HG02943 (cell line): Measurements from ENCODE around the gene TMEM185B.
"Not testable (repeated sequence)": the region's sequence is repeated elsewhere in the genome, so short reads cannot be mapped to it uniquely, and the experiment has no call there.

Experiments
- ATAC-seq: cut with Tn5 transposase; IDR thresholded peaks from one replicate; pipeline ENCODE4 v1.9.1; 2021; ENCODE audit warnings: mild to moderate bottlenecking, low read depth, moderate library complexity; ENCODE audit not compliant: unreplicated experiment

The TMEM185B gene

DNA sequence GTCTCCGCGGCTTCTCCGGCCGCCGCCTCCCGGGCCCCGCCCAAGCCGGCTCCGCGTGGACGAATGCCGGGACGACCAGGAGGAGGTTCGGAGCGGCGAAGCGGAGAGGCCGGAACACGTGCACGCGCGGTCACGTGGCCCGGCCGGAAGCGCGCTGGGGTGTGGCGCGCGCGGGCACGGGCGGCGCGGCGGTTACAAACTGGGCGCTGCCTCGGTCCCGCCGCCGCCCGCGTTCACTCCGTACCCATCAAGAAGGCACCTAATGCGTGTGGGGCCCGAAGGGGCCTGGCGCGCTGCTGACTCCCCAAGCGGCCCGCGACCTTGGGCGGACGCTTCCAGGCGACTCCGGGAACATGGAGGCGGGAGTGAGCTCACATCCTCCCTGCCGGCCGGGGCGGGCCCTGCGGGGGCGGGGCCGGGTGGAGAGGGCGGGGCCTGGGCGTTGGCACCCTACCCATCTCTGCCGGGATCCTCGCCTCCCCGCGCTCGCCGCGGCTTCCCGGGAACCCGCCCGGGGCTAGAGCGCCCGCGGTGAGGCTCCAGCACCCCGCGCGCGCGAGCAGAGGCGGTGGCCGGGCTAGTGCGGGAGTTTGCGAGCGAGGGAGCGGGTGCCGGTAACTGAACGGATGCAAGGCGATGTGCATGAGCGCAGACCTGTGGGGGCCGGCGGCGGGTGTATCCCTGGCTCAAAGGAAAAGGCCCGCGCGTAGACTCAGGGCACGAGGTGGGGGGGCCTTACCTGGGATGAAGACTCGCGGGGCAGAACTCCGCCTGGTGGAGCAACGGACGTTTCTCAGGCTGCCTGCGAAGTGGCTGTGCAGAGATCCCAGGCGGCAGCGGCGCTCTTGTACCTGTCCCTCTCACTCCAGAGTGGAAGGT, at the start of gene TMEM185B:
Gene TMEM185B, minus strand, starts transcription at position 367 of the 879 bp plus-strand sequence. CDS start 424 bp downstream, outside the sequence.
- ATAC-seq: peak; percentile 92

DNA sequence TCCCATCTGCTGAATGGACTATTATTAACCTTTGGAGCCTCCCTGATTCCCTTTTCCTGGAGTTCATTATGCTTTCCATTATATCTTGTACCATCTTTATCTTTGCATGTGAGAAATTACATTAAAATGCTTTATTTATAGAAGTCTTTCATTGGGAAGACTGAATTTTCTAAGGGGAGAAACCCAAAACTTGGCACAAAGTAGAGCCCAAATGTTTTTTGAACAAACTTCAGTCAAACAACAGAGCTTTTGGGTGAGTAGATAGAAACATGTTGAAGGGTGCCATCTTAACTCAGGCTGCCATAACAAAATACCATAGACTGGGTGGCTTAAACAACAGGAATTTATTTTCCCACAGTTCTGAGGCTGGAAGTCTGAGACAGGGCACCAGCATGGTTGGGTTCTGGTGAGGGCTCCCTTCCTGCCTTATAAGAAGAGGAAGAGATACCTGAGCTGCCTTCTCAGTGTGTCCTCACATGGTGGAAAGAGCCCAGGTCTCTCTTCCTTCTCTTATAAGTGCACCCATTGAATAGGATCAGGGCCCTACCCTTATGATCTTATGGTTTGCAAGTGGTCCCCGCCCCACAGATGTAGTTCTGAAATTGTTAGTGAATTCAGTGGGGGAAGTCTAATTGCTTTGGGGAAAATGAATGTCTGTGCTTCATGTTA, 48.6 kb upstream of the TMEM185B start:
- ATAC-seq: no peak

- ATAC-seq: no peak
Observed at GRCh38 chr2:120269816-120270215, 46.6 kb upstream of the TMEM185B start.

GRCh38 chr2:120269076-120269744, 46.0 kb upstream of the TMEM185B start:
- ATAC-seq: no peak

DNA sequence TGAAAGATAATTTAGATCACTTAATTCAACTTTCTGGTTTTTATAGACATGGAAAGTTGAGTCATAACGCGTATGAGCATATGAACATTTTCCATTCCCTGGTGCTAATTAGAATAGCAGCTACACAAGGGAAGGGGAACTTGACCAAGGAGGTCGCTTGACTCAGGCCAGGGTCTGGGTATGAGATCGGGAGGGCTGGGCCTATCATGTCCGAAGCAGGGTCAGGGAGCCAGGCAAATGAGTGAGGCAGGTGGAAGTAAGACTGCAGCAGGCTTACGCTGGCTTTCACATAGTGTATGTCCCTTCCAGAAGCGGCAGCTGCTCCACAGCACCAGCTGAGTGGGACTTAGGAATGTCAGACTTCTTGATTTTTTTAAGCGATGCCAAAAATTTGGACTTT, 44.1 kb upstream of the TMEM185B start:
- ATAC-seq: no peak

DNA sequence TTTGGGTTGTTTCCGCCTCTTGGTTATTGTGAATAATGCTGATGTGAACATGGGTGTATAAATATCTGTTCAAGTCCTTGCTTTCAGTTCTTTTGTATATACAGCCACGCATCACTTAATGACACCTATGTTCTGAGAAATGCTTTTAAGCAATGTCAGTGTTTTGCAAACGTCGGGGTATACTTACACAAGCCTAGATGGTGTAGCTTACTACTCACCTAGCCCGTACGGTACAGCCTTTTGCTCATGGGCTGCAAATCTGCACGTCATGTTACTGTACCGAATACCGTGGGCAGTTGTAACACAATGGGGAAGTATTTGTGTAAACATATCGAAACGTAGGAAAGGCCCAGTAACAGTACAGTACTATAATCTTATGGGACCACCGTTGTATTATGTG, 41.8 kb upstream of the TMEM185B start:
- ATAC-seq: no peak

DNA sequence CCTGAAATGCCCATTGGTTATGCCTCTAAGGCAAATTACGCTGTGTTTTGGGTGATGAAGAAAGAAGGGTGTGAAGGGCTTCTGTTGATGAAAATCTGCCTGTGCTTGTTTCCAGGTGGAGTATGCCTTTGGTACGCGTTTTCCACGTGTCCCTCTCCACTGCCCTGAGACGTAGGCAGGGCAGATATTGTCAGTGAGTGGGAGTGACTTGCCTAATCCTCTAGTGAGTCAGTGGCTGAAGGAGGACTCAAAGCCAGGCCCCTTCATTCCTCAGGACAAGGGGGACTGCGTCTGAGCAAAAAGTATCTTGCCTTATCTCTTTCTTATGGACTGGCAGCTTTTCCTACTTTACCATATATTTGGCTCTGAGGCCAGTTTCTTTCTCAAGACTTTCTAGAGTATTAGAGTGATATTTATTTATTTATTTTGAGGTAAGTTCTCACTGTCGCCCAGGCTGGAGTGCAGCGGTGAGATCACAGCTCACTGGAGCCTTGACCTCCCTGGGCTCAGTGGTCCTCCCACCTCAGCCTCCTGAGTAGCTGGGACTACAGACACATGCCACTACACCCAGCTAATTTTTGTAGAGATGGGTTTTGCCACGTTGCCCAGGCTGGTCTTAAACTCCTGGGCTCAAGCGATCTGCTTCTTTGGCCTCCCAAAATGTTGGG, 39.7 kb upstream of the TMEM185B start:
- no peak for ATAC-seq

DNA sequence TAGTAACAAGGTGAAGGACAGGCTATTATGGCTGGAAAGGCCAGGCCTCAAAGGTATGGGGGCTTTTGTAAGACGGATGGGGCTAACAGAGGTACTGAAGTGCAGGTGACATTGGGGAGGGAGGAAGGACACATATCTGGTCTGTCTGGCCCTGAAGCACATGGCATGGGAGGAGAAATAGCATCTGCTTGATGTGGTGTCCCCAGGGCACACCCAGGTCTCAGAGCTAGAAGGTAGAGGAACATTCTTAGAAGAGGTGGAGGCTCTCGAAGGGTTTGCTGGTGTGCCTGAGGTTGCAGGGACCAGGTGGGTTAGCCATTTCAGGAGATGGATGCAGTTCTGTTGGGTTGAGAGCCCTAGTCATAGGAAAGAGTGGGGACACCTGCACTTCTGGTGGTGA, 39.0 kb upstream of the TMEM185B start:
- ATAC-seq: no peak

DNA sequence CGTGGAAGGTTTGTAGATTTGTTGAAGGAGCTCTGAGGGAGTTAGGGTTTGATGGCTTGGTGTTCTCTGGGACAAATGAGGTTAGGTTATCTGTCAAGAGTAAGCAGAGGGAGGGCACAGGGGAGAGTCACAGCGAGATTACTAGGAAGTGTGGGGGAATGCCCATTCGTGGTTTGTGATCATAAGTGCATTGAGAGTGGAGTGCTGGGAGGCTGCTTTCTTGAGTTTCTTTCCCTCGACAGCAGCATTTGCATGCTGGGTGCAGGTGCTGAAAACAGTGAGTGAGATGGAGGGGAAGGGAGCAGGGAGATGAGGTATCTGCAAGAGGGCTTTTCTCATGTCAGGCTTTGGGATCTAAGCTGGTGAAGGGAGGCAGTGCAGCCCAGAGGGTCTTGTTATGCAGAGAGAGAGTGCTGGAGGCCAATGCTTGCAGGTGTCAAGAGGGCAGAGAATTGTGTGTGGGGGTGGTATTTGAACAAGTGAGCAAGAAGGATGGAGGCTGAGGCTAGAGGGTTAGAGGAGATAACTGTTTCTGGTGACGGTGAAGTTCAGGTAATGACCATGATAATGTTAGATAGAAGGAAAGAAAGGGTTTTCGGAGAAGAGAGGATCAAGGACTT, 38.3 kb upstream of the TMEM185B start:
- no peak for ATAC-seq

DNA sequence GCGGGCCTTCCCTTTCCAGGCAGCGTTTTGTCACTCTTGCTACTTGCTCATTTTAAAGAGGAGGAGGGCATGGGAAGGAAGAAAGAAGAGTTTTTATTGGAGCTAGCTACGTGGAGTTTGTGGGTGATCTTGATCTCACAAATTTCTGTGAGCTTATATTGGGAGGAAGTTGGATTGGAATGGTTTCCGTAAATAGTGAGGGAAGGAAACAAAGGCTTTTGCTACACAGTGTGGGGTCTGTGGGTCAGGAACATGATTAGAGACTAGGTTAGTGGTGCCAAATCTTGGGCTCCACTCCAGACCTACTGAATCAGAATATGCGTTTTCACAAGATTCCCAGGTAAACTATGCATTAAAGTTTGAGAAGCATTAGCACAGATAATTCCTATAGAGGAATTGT, 37.5 kb upstream of the TMEM185B start:
- ATAC-seq: no peak

DNA sequence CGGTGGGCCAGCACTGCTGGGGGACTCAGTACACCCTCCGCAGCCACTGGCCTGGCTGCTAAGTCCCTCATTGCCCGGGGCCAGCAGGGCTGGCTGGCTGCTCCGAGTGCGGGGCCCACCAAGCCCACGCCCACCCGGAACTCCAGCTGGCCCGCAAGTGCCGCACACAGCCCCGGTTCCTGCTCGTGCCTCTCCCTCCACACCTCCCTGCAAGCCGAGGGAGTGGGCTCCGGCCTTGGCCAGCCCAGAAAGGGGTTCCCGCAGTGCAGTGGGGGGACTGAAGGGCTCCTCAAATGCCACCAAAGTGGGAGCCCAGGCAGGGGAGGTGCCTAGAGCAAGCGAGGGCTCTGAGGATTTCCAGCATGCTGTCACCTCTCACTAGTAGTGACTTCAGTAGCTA, 36.7 kb upstream of the TMEM185B start:
- not testable (repeated sequence) for ATAC-seq

GRCh38 chr2:120258196-120258595, 35.0 kb upstream of the TMEM185B start:
- no peak for ATAC-seq

GRCh38 chr2:120257522-120257921, 34.3 kb upstream of the TMEM185B start:
- no peak for ATAC-seq

DNA sequence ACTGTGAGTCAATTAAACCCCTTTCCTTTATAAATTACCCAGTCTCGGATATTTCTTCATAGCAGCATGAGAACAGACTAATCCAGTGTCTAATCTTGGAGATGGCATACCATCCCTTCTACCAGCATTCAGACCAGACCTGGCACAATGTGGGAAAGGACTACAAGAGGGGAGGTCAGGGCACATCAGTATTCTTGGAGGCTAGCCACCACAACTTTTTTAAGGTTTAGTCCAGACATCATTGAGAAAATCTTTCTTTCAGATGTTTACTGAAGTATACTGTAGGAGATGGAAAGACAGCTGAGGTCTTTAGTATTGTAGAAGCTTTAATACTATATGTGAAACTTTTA, 33.4 kb upstream of the TMEM185B start:
- no peak for ATAC-seq

GRCh38 chr2:120255986-120256650, 32.9 kb upstream of the TMEM185B start:
- no peak for ATAC-seq

DNA sequence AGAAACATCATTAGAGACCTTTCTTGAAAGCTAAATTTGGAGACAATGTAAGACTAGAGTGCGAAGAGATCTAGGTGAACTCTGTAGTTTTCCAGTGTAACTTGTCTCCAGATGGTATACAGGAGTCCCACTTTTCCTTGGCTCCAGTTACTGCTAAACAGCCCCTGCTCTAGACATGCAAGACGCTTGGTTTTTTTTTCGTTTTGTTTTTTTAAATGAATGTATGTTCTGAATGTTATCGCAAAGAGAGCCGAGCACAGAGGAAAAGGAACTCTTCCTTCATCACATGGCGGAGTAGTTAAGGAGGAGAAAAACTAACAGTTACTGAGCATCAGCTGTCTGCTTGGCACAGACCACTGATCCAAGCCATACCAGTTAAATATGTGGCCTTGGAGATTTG, 31.9 kb upstream of the TMEM185B start:
- no peak for ATAC-seq

GRCh38 chr2:120254178-120254577, 31.0 kb upstream of the TMEM185B start:
- ATAC-seq: no peak

- ATAC-seq: peak; percentile 26
Observed at GRCh38 chr2:120253021-120253882, 30.1 kb upstream of the TMEM185B start.
